Epidermal melanocyte (primary cell): ENCODE data around the gene DCAF4.
"Not testable (repeated sequence)": the region's sequence is repeated elsewhere in the genome, so short reads cannot be mapped to it uniquely, and the experiment has no call there.

Source experiments
- DNase-seq: peaks from one replicate; pipeline ENCODE4 v3.0.0; 2011; ENCODE audit warnings: low spot score; ENCODE audit not compliant: insufficient read length

DCAF4 gene

DNA sequence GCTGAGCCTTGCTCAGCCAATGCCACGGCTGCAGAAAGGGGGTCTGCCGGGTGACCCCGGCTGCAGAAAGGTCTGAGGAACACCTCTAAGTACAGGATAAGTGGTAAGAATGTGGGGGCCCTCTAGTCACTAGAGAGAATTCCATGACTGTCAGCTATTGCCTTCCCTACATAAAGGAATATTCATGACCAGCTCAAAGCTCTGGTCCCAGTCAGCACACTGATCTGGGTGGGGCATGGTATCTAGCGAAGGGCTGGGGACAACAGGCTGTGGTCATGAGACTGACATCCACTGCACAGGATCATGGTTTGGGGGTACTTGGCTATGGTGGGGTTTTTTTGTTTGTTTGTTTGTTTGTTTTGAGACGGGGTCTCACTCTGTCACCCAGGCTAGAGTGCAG is 42.1 kb downstream of the DCAF4 start:
- DNase-seq: no peak

DNA sequence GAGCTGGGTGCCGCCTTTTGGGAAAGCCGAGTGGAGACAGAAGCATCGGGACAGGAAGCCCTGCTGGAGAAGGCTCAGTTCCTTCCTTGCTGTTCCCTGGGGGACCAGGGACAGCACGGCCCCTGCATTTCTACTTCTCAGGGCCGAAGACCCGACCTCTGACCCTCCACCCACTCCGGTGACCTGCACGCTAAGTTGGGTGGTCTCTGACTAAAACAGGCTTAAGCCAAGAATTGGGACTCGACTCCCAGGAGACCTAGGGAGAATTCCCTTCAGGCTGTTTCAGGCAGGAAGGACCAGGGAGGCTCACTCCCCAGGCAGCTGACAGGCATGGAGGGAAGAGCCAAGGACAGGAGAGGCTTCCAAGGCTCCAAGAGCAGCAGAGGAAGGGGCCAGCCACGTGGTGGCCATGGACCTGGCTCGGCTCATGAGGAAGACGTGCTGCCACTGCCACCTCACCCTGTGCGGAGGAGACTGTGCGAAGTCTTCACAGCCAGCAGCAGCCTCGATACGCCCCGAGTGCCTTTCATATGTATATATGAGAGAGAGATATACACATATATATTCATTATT is 43.9 kb downstream of the DCAF4 start:
- DNase-seq: no peak

DNA sequence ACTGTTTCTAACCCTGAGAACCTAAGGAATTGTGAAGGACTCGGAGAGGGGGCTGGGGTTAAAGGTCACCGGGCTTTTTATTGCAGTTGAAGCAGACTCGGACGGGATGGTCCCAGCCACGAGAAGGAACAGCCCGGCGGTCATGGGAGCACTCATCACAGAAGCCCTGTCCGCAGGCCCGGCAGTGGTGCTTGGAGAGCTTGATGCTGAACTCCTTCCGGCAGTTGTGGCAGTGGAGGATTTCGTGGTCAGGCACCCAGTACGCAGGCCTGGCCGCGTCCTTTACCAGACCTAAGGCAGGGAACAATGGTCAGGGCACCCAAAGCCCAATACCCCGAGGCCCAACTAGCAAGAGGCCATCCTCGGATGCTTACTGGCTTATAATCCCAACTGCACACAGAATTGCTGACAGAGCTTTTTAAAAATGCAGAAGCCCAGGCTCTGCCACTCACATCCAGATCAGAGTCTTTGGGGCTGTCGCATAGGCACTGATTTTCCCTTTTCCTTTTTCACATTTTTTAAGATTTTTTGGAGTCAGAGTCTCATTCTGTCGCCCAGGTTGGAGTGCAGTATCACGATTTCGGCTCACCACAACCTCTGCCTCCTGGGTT is 44.7 kb downstream of the DCAF4 start:
- DNase-seq: no peak

DNA sequence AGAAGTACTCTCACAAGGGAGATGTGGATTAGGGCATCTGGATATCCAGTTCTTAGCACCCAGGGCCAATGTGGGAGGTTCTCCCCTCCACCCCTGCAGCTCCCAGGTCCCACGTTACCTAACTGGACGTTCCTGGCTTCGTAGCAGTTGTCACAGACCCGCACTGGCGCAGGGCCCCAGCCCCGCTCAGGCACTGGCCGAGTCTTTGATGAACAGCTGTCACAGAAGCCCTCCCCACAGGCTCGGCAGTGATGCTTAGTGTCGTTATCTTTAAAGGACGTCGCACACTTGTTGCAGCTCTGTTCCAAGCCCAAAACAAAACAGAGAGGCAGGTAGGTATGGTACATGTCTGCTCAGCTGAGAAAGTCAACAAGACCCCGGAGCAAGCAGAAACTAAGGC is 48.4 kb downstream of the DCAF4 start:
- no peak for DNase-seq

DNA sequence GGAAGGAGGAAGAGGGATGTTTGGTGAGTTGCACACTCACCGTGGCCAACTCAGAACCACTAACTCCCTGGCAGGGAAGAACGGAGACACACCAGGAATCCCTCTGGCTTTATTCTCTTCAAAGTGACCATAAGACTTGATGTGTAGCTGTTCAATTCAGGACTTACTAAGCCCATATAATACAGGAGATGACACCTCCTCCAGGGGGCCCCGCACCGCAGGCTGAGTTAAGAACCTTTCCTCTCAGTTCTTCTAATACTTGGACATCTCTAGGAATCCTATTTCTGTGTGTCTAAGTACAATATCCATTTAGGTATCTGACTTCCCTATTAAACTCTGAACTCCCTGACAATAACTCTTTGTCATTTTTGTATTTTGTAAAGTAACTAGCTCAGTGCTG is 49.5 kb downstream of the DCAF4 start:
- no peak for DNase-seq

DNA sequence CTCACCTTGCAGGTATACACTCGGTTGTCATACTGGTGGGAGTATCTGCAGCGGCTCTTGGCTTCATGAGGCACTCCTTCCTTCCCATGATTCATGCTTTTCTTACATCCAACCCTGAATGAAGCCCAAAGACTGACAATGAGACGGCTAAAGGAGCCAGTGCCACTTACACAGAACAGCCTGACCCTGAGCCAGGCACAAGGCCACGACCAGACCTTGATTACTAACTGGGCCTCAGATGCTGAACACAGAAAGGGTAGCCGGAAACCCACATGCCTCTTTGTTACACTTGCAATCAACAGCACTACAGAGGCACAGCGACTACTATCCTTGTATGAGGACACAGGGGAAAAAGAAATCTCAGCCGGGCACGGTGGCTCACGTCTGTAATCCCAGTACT is 52.6 kb downstream of the DCAF4 start:
- DNase-seq: no peak

DNA sequence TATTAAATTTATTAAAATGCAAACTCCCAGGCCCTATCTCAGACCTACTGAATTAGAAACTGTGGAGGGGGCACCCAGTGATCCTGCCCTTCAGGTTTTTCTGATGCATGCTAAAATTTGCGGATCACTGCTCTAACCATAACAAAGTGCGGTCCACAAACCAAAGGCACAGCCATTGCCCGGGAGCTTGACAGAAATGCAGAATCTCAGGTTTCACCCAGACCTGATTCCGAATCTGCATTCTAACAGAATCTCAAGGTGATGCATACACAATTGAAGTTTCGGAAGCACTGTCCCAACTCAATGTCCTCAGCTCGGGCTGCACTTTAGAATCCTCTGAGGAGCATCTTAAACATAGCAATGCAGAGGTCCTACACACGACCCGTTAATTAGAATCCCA is 54.6 kb downstream of the DCAF4 start:
- DNase-seq: no peak

DNA sequence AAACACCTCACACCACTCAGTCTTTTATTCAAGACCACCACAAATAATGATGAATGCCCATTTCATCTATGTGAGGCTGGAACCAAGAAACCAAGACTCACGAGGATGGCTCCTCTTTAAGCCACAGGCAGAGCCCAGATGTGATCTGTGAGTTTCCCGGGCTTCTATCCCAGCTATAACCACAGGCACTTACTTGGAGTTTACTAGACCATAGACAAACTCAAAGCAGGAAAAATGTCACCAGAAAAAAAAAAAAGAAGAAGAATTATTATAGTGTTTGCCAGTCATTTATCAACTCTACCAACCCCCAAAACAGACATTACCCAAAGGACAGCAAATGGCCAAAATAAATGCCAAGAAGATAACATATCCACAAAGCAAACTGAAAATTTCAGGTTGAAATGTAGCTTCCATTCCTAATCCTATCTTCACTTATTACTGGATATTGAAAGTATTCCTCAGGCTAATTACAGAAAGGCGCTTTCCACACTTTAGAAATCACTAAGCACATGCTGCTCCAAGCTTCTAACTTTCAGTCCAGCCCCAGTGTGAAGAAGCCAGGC is 56.0 kb downstream of the DCAF4 start:
- DNase-seq: no peak

DNA sequence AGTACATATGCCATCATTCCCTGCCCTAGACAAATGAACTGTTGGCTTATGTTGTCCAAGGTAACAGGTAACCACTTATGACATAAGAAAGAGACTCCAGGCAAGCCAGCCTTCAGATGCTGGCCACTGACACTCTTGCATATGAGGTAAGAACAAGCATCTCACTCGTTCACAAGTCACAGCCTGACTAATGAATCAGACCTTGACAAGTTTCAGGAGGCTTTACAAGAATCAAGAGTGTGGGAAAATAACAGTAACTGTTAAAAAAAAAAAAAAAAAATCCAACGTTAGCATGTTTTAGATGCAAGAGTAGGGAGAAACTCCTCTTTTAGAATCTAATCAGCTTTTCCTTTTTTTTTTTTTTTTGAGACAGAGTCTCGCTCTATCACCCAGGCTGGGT is 60.0 kb downstream of the DCAF4 start:
- no peak for DNase-seq

DNA sequence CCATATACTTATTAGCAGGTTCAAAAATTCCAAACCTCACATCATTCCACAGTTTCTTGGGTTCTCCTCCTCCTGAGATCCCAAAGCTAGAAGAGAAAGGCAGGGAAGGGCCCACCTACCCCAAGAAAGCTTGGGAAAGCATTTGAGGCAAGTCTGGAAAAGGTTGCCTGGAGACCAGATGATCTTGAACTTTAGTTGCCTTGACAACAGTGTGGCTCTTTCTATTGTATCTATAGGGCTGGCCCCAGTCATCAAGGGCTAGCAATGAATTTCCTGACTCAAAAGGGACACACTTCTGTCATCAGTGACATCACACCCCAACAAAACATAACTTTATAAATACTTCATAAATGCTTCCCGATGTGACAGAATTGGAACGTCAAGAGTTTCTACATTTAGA is 60.6 kb downstream of the DCAF4 start:
- DNase-seq: no peak

DNA sequence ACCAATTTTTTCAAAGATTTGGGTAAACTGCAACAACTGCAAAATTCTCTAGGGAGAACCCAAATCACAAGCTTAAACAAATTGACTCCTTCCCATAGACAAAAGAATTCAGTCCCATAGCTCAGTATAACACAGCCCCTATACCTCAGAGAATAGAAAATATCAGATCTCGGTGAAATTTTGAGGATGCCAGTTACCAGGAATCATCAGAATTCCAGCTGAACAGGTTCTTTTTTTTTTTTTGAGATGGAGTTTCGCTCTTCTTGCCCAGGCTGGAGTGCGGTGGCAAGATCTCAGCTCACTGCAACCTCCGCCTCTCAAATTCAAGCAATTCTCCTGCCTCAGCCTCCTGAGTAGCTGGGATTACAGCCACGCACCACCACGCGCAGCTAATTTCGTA is 63.9 kb downstream of the DCAF4 start:
- DNase-seq: no peak

DNA sequence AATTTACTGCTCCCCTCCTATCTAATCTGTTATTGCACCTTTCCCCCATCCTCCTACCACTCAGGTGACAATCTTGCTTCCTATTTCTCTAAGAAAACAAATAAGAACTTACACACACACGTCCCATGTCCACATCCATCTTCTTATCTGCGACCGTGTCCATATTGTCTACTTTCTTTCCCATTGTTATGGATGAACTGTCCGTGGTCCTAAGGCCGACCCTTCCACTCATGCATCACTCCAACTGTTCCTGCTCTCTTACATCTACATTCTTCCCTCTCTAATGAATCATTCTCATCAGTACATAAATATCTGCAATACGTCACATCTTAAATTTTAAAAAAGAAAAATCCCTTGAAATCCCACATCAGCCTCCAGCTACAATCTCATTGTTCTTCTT is 70.7 kb downstream of the DCAF4 start:
- DNase-seq: no peak

DNA sequence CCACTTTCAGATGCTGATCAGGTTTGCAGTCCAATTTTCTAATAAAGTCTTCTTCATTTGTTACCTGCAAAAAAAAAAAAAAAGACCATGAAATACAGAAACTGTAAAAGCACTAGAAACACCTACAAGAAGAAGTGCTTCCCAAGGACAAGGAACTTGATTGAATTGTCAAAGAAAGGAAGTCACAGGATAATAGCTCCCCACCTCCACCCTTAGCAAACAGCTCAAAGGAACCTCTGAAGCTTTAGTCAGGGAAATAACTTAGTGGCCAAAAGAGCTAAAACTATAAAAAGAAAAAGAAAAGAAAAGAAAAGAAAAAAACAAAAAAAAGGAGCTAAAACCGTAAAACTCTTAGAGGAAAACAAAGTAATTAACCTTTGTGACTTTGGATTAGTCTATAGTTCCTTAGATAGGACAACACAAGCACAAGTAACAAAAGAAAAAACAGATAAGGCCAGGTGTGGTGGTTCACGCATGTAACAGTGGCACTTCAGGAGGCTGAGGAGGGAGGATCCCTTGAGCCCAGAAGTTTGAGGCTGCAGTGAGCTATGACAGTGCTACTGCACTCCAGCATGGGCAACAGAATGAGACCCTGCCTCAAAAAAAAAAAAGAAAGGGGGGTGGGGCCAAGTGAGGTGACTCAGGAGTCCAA is 72.1 kb downstream of the DCAF4 start:
- no peak for DNase-seq

DNA sequence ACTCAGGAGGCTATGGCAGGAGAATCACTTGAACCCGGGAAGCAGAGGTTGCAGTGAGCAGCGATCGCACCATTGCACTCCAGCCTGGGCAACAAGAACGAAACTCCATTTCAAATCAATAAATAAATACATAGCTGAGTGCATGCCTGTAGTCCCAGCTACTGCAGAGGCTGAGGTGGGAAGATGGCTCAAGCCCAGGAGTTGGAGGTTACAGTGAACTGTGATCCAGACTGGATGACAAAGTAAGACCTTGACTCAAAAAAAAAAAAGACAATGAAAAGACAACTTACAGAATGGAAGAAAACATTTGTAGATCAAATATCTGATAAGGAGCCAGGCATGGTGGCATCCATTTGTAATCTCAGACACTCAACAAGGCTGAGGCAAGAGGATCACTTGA is 73.1 kb downstream of the DCAF4 start:
- DNase-seq: no peak

DNA sequence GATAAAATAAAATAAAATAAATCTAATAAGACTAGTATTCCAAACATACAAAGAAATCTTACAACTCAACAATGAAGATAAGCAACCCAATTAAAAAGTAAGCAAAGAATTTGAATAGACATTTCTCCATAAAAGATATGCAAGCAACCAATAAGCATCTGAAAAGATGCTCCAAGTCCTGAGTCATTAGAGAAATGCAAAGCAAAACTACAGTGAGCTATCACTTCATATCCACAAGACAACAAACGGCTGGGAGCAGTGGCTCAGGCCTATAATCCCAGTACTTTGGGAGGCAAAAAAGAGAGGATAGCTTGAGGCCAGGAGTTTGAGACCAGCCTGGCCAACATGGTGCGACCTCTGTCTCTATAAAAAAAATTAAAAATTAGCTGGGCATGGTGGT is 73.8 kb downstream of the DCAF4 start:
- DNase-seq: no peak

DNA sequence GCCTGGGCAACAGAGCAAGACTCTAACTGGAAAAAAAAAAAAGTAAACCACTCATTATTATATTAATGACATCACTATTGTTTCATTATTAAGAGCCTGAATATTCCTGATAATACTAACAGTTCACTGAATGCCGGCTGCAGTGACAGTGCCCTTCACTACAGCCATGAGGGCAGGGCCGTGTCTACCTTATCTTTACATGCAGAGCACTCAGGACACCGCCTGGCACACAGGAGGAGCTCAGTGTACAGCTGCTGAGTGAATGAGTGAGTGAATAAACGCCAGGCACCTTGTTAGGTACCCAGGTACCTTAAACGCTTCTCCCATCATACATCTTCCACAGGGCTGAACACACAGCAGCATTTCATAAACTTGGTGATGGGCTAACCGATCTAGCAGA is 77.4 kb downstream of the DCAF4 start:
- no peak for DNase-seq

DNA sequence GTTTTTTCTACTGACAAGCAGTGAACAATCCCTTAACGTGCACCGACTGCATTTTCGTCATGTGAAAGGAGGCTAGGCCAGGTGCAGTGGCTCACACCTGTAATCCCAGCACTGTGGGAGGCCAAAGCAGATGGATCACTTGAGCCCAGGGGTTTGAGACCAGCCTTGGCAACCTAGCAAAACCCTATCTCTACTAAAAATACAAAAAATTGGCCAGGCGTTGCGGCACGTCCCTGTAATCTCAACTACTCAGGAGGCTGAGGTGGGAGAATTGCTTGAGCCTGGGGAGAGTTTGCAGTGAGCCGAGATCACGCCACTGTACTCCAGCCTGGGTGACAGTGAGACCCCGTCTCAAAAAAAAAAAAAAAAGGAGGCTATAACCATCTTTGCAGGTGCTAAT is 78.4 kb downstream of the DCAF4 start:
- not testable (repeated sequence) for DNase-seq

DNA sequence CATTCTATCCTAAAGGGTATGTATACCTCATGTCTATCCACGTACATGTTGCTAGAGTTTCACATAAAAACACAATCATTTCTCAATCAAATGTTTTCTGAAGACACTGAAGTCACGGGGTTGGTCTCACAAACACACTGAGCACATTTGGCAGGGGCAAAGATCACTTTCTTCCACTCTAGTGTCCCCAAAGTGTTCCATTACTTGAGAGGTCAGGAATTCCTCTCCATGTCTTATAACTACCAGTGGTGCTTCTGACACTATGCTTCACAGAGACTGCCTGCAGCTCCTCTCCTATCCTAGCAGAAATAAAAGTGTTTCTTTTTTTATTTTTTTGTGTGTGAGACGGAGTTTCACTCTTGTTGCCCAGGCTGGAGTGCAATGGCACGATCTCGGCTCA is 81.6 kb downstream of the DCAF4 start:
- no peak for DNase-seq

DNA sequence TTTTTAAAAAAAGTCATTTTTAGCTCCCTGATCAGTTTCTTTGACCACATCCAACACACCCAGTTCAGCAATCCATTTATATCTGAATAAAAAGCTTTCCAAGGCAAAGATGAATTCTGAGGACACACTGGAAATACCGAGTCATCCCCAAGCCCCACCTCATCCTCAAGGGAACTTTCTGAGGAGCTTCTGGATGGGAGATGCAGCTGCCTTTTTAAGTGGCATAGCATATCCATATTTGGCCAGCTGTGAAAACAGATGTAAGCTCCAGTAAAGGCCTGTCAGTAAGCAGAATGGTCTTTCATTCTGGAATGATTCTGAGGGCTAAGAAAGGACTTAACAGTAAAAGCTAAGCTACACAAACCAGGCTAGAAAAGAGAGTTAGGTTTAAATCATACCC is 82.2 kb downstream of the DCAF4 start:
- DNase-seq: no peak
